Omental fat pad (tissue), 4 donors: Measurements from ENCODE around the gene GTF3C2. TPM values are rescaled to one million over a fixed set of nuclear protein-coding genes. Genes with fewer than 3 reads are reported as not detected.

Experiments
- ATAC-seq: fragments of 150-250 bp; one replicate; pipeline ENCODE4 v1.9.1; 2016; ENCODE audit warnings: mild to moderate bottlenecking, moderate library complexity; ENCODE audit not compliant: low FRiP score
- DNase-seq: peaks from one replicate; pipeline ENCODE4 v3.0.0-alpha.2; 2019; ENCODE audit warnings: low spot score
- total RNA-seq, 4 donors: library from RNA; depleted of rRNA; stranded (reverse); fragments of >200 nt; gene quantifications; one replicate each; pipeline ENCODE4 v1.1.0, GENCODE V29; 2016
- TF ChIP-seq, protein P1 (sequence below), 3 donors: fragments of 450-650 bp; IDR thresholded peaks; one replicate each; pipeline ENCODE4 v1.5.1; 2016 to 2017; ENCODE audit warnings: antibody characterized with exemption in 3 of 3, mild to moderate bottlenecking in 3 of 3, moderate library complexity in 2 of 3

The GTF3C2 gene
- total RNA-seq, 4 donors from 2014 or later = 24.8 to 76.1 (median 34.8) TPM

DNA sequence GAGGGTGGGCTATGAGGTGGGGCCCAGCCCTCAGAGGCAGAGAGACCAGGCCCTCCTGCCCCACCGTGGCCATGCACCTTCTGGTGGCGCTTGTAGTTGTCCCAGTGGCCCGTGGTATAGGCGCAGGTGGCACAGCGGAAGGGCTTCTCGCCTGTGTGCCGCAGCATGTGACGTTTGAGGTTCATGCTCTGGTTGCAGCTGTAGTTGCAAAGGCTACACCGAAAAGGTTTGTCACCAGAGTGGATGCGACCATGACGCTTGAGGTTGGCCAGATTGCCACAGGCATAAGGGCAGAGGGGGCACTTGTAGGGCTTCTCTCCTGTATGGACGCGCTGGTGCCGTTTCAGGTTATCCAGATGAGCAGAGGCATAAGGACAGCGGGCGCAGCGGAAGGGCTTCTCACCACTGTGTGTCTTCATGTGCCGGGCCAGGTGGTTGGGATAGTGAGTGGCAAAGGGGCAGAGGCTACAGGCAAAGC, 21.1 kb upstream of the GTF3C2 start:
- TF ChIP-seq, protein P1, sequence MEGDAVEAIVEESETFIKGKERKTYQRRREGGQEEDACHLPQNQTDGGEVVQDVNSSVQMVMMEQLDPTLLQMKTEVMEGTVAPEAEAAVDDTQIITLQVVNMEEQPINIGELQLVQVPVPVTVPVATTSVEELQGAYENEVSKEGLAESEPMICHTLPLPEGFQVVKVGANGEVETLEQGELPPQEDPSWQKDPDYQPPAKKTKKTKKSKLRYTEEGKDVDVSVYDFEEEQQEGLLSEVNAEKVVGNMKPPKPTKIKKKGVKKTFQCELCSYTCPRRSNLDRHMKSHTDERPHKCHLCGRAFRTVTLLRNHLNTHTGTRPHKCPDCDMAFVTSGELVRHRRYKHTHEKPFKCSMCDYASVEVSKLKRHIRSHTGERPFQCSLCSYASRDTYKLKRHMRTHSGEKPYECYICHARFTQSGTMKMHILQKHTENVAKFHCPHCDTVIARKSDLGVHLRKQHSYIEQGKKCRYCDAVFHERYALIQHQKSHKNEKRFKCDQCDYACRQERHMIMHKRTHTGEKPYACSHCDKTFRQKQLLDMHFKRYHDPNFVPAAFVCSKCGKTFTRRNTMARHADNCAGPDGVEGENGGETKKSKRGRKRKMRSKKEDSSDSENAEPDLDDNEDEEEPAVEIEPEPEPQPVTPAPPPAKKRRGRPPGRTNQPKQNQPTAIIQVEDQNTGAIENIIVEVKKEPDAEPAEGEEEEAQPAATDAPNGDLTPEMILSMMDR (IDR thresholded peaks at IDR 0.05) = no peak
- no peak for ATAC-seq
- DNase-seq = no peak

DNA sequence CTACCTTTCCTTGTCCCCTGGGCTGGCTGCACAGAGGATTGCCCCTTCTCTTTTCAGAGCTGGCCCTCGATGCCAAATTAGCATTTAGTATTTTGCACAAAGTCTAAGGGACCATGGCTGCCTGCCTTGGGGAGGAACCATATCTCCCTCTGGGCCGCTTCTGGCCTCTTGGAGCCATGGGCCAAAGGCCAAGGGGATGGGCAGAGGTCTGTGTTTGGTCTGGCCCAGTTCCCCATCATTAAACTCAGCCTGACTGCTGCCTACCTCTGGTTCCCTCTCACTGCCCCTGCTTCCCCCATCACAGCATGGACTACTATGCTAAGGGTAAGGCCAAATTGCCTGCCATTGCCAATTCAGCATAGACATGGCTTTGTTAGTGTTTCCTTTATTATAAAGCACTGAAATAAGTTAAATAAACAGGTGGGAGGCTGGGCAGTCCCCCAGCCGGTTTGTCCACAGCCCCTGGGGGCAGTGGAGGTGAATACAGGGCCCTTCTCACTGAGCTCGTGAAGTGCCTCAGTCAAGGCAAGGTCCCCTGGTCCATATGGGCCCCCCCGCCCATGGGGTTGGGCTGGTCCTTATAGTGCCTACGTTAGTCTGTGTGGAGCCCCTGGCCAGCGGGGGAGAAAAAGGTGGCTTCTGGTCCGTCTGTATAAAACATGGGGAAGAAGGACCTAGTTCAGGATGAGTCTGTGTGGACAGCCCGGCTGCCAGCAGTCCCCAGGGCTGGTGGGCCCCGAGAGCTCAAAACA, 20.5 kb upstream of the GTF3C2 start:
- DNase-seq = no peak
- TF ChIP-seq, protein P1 (IDR thresholded peaks at IDR 0.05) = no peak
- no peak for ATAC-seq

DNA sequence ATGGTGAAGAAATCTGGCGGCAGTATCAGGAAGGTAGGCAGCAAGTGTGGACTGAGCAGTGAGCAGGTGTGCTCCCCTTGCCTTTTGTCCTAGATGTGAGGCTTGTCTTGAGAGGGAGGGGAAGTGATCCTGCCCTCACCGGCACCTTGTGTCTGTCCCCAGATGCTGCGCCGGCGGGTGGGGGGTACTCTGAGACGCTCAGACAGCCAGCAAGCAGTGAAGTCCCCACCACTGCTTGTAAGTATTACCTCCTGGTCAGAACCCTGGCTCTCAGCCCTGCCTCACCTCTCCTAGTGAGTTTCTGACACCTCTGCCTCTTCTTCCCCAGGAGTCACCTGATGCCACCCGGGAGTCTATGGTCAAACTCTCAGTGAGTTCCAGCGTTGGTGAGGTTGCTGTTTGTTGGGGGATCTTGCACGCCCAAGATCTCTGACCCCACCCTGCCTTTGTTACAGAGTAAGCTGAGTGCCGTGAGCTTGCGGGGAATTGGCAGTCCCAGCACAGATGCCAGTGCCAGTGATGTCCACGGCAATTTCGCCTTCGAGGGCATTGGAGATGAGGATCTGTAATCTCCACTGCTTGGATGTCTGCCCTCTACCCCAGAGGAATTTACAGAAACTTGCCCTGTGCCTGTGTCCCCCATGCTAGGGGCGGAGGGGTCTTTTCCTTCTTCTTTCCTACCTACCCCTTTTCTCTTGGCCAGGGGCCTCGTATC, 19.7 kb upstream of the GTF3C2 start:
- no peak for DNase-seq
- TF ChIP-seq, protein P1 (IDR thresholded peaks at IDR 0.05) = no peak
- ATAC-seq = no peak

DNA sequence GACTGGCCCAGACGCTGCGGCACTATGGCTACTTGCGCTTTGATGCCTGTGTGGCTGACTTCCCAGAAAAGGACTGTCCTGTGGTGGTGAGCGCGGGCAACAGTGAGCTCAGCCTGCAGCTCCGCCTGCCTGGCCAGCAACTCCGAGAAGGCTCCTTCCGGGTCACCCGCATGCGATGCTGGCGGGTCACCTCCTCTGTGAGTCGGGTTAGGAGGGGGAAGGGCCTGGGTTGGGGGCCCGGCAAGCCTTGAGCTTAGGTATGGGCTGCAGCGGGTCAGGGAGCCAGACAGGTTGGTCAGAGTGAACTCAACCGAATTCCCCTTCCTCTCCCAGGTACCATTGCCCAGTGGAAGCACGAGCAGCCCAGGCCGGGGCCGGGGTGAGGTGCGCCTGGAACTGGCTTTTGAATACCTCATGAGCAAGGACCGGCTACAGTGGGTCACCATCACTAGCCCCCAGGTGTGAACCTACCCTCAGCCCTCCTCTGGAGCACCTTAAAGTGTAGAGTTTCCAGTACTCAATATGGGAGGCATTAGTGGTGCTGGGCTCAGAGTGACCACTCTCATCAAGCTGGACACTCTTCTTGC, 19.0 kb upstream of the GTF3C2 start:
- no peak for DNase-seq
- ATAC-seq = no peak
- TF ChIP-seq, protein P1 (IDR thresholded peaks at IDR 0.05) = no peak

DNA sequence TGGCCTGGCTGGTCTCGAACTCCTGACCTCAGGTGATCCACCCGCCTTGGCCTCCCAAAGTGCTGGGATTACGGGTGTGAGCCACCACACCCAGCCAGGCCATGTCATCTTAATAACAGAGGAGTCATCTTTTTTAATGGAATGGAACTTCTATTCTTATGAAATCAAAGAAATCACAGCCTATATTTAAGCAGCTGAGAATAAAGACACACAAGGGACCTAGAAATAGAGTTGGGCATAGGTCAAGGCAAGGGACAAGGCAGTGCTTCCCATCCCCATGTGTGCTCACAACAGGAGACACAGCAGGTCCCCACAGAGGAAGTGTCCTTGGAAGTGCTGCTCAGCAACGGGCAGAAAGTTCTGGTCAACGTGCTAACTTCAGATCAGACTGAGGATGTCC, 17.0 kb upstream of the GTF3C2 start:
- ATAC-seq (no peak), DNase-seq (no peak)
- TF ChIP-seq, protein P1 (IDR thresholded peaks at IDR 0.05) = no peak

DNA sequence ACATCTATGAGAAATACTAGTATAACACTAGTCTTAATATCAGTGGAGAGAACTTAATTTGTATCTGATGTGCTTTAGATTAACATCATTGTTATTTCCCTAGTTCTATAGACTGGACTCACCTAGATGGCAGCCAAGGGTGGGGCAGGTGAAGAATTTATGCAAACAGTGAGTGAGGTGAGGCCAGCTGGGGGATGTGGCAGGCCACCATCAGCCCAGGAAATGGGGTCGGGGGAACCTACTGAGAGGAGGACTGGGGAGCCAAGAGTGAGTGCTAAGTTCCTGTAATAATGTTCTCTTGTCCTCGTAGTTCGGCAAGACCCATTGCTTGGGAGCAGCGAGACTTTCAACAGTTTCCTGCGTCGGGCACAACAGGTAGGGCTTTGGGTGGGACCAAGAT, 16.4 kb upstream of the GTF3C2 start:
- TF ChIP-seq, protein P1 (IDR thresholded peaks at IDR 0.05) = no peak
- no peak for ATAC-seq
- DNase-seq = no peak
